Endodermal cell (in vitro differentiated cells): ENCODE results near the gene SPRR2A. TPM values are rescaled to one million over a fixed set of nuclear protein-coding genes. Genes with fewer than 3 reads are reported as not detected.

Source experiments
- DNase-seq: peaks from one replicate; pipeline ENCODE4 v3.0.0-alpha.2; 2017
- H3K27ac ChIP-seq: 2 replicates; pipeline ENCODE4 v1.5.1; 2013; ENCODE audit warnings: mild to moderate bottlenecking, low read depth, low read length, moderate library complexity
- H3K27me3 ChIP-seq: 2 replicates; pipeline ENCODE4 v1.6.1; 2013; ENCODE audit warnings: mild to moderate bottlenecking, low read length, moderate library complexity; ENCODE audit not compliant: insufficient read depth, control insufficient read depth, poor library complexity, severe bottlenecking
- H3K36me3 ChIP-seq: 2 replicates; pipeline ENCODE4 v1.7.0; 2013; ENCODE audit warnings: mild to moderate bottlenecking, low read length, moderate library complexity; ENCODE audit not compliant: control insufficient read depth, insufficient read depth
- H3K4me1 ChIP-seq: one replicate; pipeline ENCODE4 v1.7.0; 2013; ENCODE audit warnings: low read length; ENCODE audit not compliant: control insufficient read depth, insufficient read depth
- H3K4me3 ChIP-seq: 2 replicates; pipeline ENCODE4 v1.5.1; 2013; ENCODE audit warnings: mild to moderate bottlenecking, low read length, moderate library complexity
- H3K9ac ChIP-seq: 2 replicates; pipeline ENCODE4 v1.6.1; 2013; ENCODE audit warnings: mild to moderate bottlenecking, low read length, moderate library complexity; ENCODE audit not compliant: poor library complexity, severe bottlenecking; ENCODE audit errors: extremely low read depth
- H3K9me3 ChIP-seq: 2 replicates; pipeline ENCODE4 v1.6.1; 2013; ENCODE audit warnings: mild to moderate bottlenecking, low read length, moderate library complexity; ENCODE audit not compliant: control insufficient read depth
- H3K27ac Mint-ChIP-seq: 2 replicates; pipeline ENCODE4 v1.8.0; 2020; ENCODE audit warnings: mixed read lengths
- H3K27me3 Mint-ChIP-seq: 2 replicates; pipeline ENCODE4 v1.8.0; 2021; ENCODE audit warnings: mild to moderate bottlenecking, mixed read lengths; ENCODE audit not compliant: insufficient read depth
- H3K36me3 Mint-ChIP-seq: 2 replicates; pipeline ENCODE4 v1.8.0; 2020; ENCODE audit warnings: low read depth, mixed read lengths
- H3K4me1 Mint-ChIP-seq: 2 replicates; pipeline ENCODE4 v1.8.0; 2020; ENCODE audit warnings: mixed read lengths
- H3K4me3 Mint-ChIP-seq: 2 replicates; pipeline ENCODE4 v1.8.0; 2020; ENCODE audit warnings: mild to moderate bottlenecking, moderate library complexity, mixed read lengths
- H3K9me3 Mint-ChIP-seq: 2 replicates; pipeline ENCODE4 v1.8.0; 2020; ENCODE audit warnings: mild to moderate bottlenecking, mixed read lengths
- WGBS, 2 experiments: methylation state at CpG; one replicate each; pipeline versions ENCODE4 v1.1.5 to v1.1.7; 2013; ENCODE audit warnings: missing lambda C conversion rate in 2 of 2, mixed read lengths in 1 of 2; ENCODE audit not compliant: insufficient coverage in 1 of 2, insufficient read length in 1 of 2; 5-methylcytosine and 5-hydroxymethylcytosine counted together
- total RNA-seq, 2 donors: library from RNA; stranded (reverse); fragmentation: NEBNext Ultra II Directional in 1 of 2; extraction: Animal tissue kit (Norgen Biotek cat#: 25700) in 1 of 2; gene quantifications; 2 replicates in 1 of 2; 3 replicates in 1 of 2; pipeline ENCODE4 v1.2.1, GENCODE V29; 2021
- TF ChIP-seq, protein P1 (sequence below): fragments of 200-600 bp; sonication (generic); conservative IDR thresholded peaks from 2 replicates; pipeline ENCODE4 v1.5.0; 2021; ENCODE audit warnings: antibody characterized with exemption, mild to moderate bottlenecking

The SPRR2A gene
- total RNA-seq, 2 donors from 2014 or later: not detected

DNA sequence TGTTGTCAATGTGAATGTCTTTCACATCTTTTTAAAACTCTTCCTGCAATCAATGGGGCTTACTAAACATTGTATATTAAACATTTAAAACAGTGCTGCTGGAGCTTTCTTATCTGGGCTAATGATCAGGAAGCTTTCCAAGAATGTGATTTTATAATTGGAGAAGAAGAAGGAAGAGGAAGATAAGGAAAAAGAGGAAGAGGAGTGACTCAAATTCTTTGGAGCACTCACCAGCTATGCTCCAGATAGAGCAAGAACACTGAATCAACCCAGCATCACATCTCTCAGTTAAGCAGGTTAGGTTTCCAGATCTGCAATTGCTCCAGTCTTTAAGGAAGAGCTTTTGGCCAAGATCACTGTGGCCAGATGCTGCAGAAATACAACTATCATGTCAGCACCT, 38.5 kb upstream of the SPRR2A start:
- H3K27me3 ChIP-seq: no peaks in the 10 kb centered on the region

GRCh38 chr1:153094426-153094825, 37.1 kb upstream of the SPRR2A start, which contains the start of gene SPRR2E:
TSS of gene SPRR2E (minus strand) at chr1:153094526. CDS start at chr1:153093751, 775 bp downstream.
- H3K36me3 Mint-ChIP-seq: no peaks in the 10 kb centered on the region
- H3K9ac ChIP-seq: no peak within 1 kb of the TSS
- no peaks in the 10 kb centered on the region for H3K36me3 ChIP-seq
- H3K4me3 Mint-ChIP-seq: no peak within 1 kb of the TSS
- H3K9me3 ChIP-seq: no peaks in the 10 kb centered on the region
- no peaks in the 10 kb centered on the region for H3K9me3 Mint-ChIP-seq
- H3K4me1 ChIP-seq: no peaks in the 10 kb centered on the region
- no peak within 1 kb of the TSS for H3K27ac Mint-ChIP-seq
- H3K4me1 Mint-ChIP-seq: no peaks in the 10 kb centered on the region
- H3K27ac ChIP-seq: no peak within 1 kb of the TSS
- no peaks in the 10 kb centered on the region for H3K27me3 Mint-ChIP-seq
- H3K27me3 ChIP-seq: no peaks in the 10 kb centered on the region
- TF ChIP-seq, protein P1, sequence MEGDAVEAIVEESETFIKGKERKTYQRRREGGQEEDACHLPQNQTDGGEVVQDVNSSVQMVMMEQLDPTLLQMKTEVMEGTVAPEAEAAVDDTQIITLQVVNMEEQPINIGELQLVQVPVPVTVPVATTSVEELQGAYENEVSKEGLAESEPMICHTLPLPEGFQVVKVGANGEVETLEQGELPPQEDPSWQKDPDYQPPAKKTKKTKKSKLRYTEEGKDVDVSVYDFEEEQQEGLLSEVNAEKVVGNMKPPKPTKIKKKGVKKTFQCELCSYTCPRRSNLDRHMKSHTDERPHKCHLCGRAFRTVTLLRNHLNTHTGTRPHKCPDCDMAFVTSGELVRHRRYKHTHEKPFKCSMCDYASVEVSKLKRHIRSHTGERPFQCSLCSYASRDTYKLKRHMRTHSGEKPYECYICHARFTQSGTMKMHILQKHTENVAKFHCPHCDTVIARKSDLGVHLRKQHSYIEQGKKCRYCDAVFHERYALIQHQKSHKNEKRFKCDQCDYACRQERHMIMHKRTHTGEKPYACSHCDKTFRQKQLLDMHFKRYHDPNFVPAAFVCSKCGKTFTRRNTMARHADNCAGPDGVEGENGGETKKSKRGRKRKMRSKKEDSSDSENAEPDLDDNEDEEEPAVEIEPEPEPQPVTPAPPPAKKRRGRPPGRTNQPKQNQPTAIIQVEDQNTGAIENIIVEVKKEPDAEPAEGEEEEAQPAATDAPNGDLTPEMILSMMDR: no peak
- H3K4me3 ChIP-seq: no peak within 1 kb of the TSS
- no peak for DNase-seq

More for the DNA sequence above, 38.5 kb upstream of the SPRR2A start:
- Mint-ChIP-seq H3K9me3 (no peaks in the 10 kb centered on the region), H3K36me3 (no peaks in the 10 kb centered on the region), H3K27me3 (no peaks in the 10 kb centered on the region), H3K27ac (no peak overlapping the region), H3K4me3 (no peak overlapping the region), H3K4me1 (no peaks in the 10 kb centered on the region)
- DNase-seq: no peak
- Histone ChIP-seq H3K9ac (no peak overlapping the region), H3K9me3 (no peaks in the 10 kb centered on the region), H3K4me1 (no peaks in the 10 kb centered on the region), H3K36me3 (no peaks in the 10 kb centered on the region), H3K4me3 (no peak overlapping the region), H3K27ac (no peak overlapping the region)
- TF ChIP-seq, protein P1: no peak

DNA sequence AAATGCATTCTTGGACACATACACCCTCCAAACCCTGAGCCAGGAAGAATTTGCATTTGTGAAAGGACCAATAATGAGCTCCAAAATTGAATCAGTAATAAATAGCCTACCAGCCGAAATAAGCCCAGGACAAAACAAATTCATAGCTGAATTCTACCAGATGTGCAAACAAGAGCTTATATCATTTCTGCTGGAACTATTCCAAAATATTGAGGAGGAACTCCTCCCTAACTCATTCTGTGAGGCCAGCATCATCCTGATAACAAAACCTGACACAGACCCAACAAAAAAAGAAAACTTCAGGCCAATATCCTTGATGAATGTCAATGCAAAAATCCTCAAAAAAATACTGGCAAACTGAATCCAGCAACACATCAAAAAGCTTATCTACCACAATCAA, 30.3 kb upstream of the SPRR2A start:
- Mint-ChIP-seq H3K4me1 (no peaks in the 10 kb centered on the region), H3K27me3 (no peaks in the 10 kb centered on the region), H3K27ac (no peak overlapping the region), H3K36me3 (no peaks in the 10 kb centered on the region), H3K9me3 (peaks cover 3% of the 10 kb centered on the region), H3K4me3 (no peak overlapping the region)
- Histone ChIP-seq H3K36me3 (no peaks in the 10 kb centered on the region), H3K27ac (no peak overlapping the region), H3K4me1 (no peaks in the 10 kb centered on the region), H3K27me3 (no peaks in the 10 kb centered on the region), H3K4me3 (no peak overlapping the region), H3K9me3 (no peaks in the 10 kb centered on the region), H3K9ac (no peak overlapping the region)
- WGBS, 2 experiments: 77 to 78% methylated on average over 1 of the region's 1 CpG
- DNase-seq: no peak
- TF ChIP-seq, protein P1: no peak
